Neural progenitor cell (in vitro differentiated cells): ENCODE results near the gene TRIO.

Experiments
- CTCF ChIP-seq: fragments of 200-600 bp; sonication (generic); IDR thresholded peaks from 2 replicates; pipeline ENCODE4 v1.5.1; 2017; ENCODE audit warnings: antibody characterized with exemption, mild to moderate bottlenecking
- EZH2 ChIP-seq: fragments of 200-600 bp; sonication (generic); IDR thresholded peaks from 2 replicates; pipeline ENCODE4 v1.6.1; 2017; ENCODE audit warnings: antibody characterized with exemption, mild to moderate bottlenecking, moderate library complexity

- TF ChIP-seq CTCF (no peak), EZH2 (no peak)
These were observed 61.7 kb downstream of the TRIO start for GRCh38 chr5:14204785-14205321.
